ENCODE data around the gene C6orf62.
"Not testable (repeated sequence)": the region's sequence is repeated elsewhere in the genome, so short reads cannot be mapped to it uniquely, and the experiment has no call there.

The C6orf62 gene

DNA sequence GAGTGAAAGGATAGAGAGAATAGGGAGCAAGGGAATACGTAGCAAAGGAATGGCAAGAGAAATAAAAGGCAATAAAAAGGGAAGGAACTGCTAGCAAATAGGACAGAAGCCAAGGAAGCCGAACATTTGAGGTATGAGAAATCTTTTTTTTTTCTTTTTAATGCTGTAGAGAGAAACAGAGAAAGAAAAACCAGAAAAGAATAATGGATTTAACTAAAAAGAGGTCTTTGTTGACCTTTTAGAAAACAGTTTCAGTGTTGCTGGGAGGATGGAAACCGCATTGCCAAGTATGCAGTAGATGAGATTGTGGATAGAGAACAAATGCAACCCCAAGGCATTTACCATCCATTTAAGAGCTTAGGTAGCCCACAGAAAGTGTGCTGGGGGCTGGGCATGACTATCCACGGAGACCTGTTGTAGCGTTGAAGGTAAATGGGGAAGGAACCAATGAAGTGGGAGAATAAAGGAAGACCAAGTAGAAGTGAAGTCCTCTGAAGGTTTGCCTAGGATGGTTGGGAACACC lies 23.3 kb upstream of the C6orf62 start:
- DNase-seq = no peak

DNA sequence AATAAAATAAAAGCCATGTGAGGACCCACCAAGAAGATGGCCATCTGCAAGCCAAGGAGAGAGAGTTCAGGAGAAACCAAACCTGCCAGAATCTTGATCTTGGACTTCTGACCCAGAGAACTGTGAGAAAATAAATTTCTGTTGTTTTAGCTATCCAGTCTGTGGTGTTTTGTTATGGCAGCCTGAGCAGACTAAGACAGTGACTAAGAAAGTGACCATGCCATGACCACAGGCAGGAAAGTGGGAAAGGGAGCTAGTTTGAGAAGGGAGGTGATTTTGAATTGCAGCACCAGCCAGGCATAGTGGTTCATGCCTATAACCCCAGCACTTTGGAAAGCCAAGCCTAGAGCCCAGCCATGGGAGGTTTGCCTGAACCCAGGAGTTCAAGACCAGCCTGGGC lies 21.9 kb upstream of the C6orf62 start:
- no peak for DNase-seq

DNA sequence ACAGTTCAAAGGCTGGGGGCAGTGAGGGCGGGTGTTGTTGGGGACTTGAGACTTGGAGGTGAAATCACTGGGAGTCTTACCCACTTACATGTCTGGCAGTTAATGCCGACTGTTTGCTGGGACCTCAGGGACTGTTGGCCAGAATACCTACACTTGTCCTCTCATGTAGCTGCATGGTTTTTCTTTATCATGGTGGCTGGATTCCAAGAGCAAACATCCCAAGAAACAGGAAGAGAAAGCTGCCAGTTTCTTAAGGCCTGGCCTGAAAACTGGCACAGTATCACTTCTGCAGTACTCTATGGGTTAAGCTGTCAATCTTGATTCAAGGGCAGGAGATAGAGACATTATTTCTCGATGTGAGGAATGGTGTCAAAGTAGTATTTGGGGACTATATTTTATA lies 19.8 kb upstream of the C6orf62 start:
- no peak for DNase-seq

DNA sequence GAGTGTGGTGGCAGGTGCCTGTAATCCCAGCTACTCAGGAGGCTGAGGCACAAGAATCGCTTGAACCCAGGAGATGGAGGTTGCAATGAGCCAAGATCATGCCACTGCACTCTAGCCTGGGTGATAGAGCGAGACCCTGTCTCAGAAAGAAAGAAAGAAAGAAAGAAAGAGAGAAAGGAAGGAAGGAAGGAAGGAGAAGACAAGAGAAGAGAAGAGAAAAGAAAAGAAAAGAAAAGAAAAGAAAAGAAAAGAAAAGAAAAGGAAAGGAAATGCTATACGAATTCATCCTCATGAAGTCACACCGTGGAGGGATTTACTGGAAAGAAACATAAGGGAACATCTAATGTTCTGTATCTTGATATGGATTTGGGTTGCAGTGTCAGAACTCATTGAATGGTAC lies 15.8 kb upstream of the C6orf62 start:
- DNase-seq = not testable (repeated sequence)

DNA sequence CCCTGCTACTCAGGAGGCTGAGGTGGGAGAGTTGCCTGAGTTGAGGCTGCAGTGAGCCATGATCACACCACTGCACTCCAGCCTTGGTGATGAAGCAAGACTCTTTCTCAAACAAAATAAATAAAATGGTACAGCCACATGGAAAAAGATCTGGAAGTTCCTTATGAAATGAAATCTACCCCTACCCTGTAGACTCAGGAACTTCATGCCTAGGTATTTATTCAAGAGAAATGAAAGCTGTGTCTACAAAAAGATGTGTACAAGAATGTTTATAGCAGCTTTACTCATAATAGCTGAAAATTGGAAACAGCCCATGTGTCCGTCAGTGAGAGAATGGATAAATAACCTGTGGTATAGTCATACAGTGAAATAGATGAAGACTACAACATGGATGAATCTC lies 15.2 kb upstream of the C6orf62 start:
- no peak for DNase-seq

DNA sequence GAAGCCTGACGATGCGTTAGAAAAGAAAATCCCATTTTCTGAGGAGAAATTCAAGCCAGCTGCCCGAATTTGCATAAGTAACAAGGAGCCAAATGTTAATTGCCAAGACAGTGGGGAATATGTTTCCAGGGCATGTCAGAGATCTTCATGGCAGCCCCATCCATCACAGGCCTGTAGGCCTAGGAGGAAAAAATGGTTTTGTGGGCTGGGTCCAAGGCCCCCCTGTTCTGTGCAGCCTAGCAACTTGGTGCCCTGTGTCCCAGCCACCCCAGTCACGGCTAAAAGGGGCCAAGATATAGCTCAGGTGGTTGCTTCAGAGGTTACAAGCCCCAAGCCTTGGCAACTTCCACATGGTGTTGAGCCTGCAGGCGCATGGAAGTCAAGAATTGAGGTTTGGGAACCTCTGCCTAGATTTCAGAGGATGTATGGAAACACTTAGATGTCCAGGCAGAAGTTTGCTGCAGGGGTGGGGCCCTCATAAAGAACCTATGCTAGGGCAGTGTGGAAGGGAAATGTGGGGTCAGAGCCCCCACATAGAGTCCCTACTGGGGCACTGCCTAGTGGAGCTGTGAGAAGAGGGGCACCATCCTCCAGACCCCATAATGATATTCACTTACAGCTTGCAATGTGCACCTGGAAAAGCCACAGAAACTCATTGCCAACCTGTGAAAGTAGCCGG lies 12.6 kb upstream of the C6orf62 start:
- DNase-seq = not testable (repeated sequence)

DNA sequence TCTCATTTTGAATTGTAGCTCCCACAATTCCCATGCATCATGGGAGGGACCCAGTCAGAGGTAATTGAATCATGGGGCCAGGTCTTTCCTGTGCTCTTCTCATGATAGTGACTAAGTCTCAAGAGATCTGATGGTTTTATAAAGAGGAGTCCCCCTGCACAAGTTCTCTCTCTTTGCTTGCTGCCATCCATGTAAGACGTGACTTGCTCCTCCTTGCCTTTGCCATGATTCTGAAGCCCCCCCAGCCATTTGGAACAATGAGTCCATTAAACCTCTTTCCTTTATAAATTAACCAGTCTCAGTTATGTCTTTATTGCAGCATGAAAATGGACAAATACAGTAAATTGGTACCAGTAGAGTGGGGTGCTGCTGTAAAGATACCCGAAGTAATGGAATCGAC lies 11.7 kb upstream of the C6orf62 start:
- not testable (repeated sequence) for DNase-seq

DNA sequence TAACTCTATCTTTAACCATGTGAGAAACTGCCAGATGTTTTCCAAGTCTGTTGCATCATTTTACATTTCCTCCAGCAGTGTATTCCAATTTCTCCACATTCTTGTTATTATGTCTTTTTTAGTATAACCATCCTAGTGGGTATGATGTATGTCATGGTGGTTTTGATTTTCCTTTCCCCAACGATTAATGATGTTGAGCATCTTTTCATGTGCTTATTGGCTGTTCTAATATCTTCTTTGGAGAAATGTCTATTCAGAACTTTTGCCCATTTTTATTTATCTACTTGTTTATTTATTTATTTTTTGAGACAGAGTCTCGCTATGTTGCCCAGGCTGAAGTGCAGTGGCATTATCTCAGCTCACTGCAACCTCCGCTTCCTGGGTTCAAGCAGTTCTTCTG lies 4.3 kb upstream of the C6orf62 start:
- no peak for DNase-seq

DNA sequence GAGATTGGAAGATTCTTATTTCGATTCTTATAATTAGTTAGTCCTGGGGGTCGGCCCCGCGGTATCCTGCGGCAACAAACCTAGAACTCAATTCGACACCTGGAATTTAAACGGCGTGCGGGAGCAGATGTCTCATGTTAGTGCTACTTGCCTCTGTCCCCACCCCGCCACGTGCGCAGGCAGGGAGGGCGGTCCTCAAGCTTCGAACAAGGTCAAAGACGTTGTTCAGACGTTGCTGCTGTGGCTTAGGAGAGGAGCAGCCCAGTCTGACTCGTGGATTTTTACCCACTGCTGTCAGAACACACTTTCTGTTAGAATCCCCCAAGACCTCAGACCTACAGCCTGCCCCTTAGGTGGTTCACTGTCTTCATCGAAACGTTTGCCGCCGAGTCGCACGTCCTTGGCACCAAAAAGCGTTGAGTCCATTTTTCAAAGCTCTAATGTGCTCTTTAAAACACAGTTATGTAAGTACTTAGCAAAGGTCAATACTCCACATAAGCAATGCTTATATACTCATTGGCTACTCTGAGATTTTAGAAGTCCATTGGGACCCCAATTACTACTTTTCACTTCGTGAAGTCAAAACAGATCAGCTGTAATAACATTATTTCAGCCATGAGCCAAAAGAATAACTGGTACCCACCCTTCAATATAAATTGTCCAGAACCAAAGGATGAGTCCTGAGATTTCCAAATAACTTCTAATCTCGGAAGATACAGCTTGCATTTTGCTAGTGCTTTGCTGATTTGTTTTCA lies 2.7 kb upstream of the C6orf62 start:
- DNase-seq = no peak

DNA sequence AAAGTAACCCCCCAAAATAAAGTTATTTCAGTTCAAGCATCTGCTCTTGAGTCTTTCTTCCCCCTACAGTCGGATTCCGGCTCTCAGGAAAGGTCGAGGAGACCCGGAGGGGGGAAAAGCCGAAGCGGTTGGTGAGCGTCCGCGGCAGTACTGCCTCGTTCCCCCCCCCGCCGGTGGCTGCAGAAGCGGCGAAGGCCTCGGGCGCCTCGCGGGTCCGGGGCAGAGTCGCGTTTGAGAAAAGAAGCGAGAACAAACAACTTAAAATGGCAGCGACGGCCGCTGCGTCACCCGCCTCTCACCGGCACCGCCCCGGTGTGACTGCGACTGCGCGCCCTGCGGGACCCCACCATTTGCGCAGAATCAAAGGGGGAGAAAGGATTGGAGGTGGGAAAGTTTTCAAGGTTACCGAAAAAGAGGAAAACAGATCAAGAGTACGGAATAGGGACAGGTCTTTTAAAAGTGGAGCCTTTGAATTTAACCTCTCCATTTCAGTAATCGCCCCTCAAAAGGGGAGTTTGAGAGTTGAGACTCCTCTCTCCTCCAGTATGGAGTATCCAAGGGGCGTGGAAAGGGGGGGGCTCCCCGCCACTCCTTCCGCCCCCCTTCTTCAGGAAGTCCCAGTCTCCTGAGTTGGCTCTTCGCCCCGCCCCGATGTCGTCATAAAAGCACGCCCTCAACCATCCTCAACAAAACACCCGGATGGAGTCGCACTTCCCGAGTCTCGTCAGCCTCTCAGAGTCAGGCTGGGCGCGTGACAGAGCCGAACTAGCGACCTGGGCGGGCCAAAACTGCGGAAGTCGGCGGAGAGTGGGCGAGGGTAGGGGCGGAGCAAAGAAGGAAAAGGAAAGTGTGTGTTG lies 1.9 kb upstream of the C6orf62 start:
- DNase-seq = peak; percentile 100

DNA sequence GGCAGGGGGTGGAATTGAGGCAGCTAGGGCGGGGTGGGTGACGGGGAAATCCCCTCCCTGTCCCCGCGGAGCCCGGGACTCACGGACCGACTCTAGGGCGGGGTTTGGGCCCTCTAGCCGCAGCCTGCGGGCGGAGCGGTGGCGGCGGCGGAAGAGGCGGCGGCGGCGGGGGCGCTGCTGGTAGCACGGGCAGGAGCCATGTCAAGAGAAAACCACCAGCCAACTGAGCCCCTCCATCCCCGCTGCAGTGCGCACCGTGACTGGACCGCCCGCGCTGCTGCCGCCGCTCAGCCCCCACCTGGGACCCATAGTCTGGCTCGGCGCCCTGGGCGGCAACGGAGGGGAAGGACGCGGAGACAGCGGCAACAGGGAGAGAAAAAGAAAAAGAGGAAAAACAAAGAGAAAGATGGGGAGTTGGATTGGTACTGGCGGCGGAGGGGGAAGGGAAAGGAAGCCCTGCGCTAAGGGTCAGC lies 1.2 kb upstream of the C6orf62 start:
- DNase-seq = peak; percentile 82 to 87

DNA sequence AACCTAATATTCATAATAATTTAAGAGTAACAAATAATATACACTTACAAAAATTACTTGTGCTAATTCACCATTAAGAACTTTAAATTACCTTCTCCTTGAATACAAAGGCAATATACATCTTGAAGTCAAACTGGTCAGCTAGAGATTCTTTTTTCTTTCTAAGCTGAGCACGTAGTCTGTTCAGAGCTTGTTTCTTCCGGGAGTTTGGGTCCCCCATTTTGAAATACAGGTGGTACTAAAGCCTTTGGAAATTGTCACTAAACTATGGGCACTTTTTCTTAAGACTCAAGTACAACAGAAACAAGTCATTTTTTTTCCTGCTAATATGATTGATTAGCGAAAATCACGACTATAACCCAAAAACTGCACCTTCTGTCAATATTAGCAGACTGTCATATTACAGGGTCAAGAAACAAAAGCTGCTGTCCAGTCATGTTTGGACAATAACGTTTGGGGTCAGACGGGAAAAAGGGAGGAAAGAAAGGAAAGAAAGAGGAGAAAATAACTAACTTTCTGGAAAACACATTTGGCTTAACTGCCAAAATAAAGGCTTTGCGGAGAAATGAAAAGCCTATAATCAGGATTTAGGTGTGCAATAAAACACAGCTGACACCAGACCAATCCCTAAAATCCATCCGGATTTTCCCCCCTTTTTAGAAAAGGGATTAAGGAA lies 367 bp downstream of the C6orf62 start:
- no peak for DNase-seq

DNA sequence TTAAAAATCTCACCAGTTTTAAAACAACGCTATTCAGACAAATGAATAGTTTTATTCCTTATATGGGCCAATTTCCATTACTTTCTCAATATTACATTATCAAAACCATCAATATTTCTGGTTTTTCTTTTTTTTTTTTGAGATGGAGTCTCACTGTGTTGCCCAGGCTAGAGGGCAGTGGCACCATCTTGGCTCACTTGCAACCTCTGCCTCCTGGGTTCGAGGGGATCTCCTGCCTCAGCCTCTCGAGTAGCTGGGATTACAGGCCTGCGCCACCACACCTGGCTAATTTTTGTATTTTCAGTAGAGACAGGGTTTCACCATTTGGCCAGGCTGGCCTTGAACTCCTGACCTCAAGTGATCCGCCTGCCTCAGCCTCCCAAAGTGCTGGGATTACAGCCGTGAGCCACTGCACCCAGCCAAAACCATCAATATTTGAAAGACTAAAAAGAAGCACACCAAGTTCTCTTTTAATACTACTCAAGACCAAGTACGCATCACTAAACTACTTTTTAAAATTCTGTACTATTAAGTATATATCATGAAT lies 2.3 kb downstream of the C6orf62 start:
- not testable (repeated sequence) for DNase-seq

DNA sequence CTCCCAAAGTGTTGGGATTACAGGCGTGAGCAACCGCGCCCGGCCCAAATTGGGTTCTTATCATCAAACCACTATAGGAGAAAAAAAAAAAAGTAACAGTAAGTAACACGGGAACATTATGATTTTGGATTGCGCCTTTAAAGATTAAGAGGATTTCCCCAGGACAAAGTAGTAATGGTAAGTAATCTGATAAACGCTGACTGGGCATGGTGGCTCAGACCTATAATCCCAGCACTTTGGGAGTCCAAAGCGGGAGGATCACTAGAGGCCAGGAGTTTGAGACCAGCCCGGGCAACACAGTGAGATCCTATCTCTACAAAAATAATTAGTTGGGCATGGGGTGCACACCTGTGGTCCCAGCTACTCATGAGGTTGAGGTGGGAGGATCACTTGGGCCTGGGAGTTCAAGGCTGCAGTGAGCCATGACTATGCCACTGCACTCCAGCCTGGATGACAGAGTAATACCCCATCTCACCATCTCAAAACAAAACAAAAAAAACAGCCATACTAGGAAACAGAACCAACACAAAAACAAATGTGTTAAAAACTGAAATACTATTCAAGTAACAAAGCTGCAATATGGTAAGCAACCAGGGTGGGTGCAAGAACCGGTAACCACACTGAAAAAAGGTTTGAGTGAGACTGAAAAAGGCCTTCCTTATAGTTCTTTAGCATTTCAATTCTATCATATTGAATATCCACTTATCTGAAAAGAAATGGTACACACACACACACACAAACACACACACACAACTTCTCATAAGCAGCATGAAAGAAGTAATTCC lies 8.2 kb downstream of the C6orf62 start:
- DNase-seq = no peak

DNA sequence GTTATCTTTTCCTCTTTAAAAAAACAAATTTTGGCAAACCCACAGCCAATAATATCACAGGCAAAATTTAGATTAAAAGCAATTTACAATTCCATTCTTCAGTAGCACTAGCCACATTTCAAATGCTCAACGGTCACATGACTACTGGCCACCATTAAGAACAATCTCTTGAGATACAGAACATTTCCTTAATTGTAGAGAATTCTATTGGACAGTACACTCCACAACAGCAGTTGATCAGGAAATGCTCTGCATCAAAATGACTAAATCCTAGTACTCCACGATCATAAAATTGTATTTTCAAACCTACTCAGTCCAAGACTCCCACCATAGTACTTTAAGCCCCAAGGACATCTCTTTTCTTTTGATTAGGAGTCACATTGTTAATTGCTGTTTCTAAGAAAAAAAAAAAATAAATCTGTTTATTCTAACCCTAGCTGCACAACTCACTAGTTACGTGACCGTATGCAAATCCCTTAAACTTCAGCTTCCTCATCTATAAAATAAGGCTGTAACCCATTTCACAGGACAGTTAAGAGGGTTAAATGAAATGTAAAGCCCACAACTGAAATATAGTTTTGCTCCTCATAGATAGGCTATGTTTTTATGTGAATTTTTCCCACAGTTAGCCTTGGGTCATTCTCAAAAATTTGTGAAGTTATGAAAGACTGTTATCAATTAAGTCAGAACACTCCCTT lies 9.8 kb downstream of the C6orf62 start:
- no peak for DNase-seq

DNA sequence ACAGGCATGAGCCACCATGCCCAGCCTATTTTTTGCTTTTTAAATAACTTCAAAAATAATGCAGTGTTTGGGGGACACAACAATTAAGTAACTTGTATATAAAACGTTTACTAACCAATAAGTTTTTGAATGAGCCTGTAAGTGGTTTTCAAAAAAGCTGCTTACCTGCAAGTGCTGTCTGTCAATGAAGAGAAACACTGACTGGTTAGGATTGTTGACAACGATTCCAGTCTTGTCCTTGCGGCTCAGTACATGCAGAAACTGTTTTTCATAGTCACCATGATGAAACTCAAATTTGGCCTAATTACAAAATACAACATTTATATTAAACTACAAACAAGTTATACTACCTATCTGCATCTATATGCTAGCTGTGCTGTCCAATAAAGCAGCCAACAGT lies 10.3 kb downstream of the C6orf62 start:
- DNase-seq = no peak

DNA sequence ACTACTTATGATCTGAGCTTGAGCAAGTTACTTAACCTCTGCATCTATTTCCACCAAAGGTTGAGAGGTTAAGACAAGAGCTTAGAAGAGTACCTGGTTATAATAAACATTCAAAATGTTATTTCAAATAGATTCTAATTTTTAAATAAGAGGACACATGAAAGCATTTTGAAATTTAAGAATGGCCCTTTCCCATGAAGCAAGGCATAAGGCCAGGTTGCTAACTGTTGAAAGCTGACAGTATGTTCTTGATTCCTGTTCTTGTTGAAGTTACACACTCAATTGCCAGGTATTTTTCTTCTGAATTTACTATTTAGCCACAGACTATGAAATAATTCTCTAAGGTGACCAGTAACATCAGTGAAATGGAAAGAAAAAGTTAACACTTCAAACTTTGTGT lies 14.5 kb downstream of the C6orf62 start:
- no peak for DNase-seq

DNA sequence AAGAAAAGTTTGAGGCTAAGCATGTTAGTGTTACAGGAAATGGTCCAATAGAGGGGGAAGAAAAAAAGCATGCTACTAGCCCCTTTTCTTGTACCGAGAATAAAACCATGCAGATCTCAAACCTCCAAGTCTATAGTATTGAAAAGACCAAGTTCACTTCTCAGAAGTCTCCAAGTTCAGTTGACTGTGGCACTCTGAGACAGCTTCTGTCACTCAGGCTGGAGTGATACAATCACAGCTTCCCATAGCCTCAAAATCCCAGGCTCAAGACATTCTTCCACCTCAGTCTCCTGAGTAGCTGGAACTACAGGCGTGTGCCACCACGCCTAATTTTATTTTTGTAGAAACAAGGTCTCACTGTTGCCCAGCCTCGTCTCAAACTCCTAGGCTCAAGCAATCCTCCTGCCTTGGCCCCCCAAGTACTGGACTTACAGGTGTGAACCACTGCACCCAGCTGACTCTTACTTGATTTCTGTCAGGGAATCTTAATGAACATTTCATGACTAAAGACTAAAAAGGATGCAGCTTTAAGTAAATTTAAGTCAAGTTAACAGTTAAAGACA lies 16.2 kb downstream of the C6orf62 start:
- DNase-seq = no peak

DNA sequence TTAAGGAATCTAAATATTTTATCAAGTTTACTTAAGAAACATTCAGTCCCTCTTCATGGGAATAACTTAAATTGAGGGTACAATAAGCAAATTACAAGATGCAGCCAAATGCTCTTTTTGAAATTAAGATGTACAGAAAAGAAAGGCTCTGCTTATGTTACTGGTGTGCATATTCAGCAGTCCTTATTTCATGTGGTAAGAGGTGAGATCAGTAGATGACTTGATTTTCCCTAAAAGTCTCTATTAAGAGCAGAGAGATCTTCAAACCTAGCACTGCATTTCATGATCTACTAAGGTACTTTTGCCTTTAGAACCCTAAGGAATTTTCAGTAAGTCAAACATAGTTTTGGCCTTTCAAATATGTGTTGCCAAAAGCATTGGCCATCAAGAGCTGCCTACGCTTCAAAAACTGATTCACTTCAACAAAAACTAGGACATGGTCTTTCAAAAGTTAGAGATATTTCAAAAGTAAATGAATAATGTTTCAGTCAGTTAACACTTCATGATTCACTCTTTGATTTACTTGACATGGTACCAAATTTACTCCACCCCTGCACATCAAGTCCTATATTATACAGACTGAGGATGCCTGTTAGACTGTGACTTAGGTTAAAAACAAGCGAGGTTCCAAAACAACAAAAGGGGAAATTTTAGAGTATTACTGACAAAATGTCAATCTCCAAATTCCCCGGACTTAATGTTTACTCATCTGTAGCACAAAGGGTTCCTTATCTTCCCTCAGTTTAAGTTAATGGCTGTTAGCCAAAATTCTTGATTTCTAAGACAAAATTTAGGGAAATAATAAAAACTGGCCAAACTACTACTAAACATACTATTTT lies 19.2 kb downstream of the C6orf62 start:
- no peak for DNase-seq

DNA sequence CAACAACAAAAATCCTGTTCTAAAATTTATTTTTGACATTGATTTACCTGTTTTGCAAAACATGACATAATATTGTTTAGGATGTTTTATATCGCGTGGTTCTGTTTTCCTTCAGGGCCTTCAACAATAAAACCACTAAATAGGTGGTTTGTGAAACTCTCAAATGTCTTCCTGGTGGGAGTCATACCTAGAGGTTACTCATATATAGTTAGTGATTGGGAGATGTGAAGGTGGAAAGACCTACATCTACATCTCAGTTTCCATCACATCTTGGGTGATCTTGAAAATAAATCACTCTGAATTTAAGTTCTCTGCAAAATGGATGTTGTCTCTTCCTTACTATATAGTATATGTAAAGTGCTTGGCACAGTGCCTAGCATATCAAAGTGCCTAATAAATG lies 22.9 kb downstream of the C6orf62 start:
- no peak for DNase-seq

Data from activated T-cell treated with anti-CD3 and anti-CD28 coated beads, Interleukin-2, amount 50 U/mL, for 48 hours (primary cell).